BJ (cell line): ENCODE results near the gene PDZRN4. TPM values are rescaled to one million over a fixed set of nuclear protein-coding genes. Genes with fewer than 3 reads are reported as not detected.

Source experiments
- CTCF ChIA-PET: fragments of 350-600 bp; formaldehyde crosslinking; extraction: SDS; loops from one replicate; lab custom pipeline; 2021; ENCODE audit warnings: antibody characterized with exemption, inconsistent platforms; lab: Yijun Ruan, JAX
- POLR2A ChIA-PET: fragments of 300-600 bp; sonication (Branson Sonifier 250); formaldehyde crosslinking; extraction: SDS; loops from one replicate; lab custom pipeline; 2021; ENCODE audit warnings: antibody characterized with exemption; lab: Charles Lee
- DNase-seq: peaks from one replicate; pipeline ENCODE4 v3.0.0-alpha.2; 2011; ENCODE audit warnings: low read depth
- H3K27me3 ChIP-seq: 2 replicates; pipeline ENCODE4 v1.6.0; 2011; ENCODE audit warnings: low read length; ENCODE audit not compliant: control insufficient read depth, insufficient read depth
- H3K36me3 ChIP-seq: 2 replicates; pipeline ENCODE4 v1.5.1; 2011; ENCODE audit warnings: low read length; ENCODE audit not compliant: control insufficient read depth, insufficient read depth
- H3K4me3 ChIP-seq: 2 replicates; pipeline ENCODE4 v1.5.1; 2011; ENCODE audit warnings: low read depth, mild to moderate bottlenecking, control low read depth, low read length
- CTCF ChIP-seq: IDR thresholded peaks from 2 replicates; pipeline ENCODE4 v1.5.1; 2011; ENCODE audit warnings: low read depth, mild to moderate bottlenecking, control low read depth, inconsistent platforms, low read length, moderate library complexity; ENCODE audit not compliant: insufficient read depth
- polyA plus RNA-seq: library from polyadenylated mRNA; depleted of rRNA; stranded (reverse); fragments of >200 nt; gene quantifications from 2 replicates; pipeline ENCODE4 v1.2.3, GENCODE V29; 2011

Gene PDZRN4
- polyA plus RNA-seq, 1 experiment: not detected

- ChIA-PET CTCF (no interaction called here), POLR2A (no interaction called here)
- H3K4me3 ChIP-seq: no peak overlapping the region
- no peak for DNase-seq
- no peak for TF ChIP-seq CTCF
- no peaks in the 10 kb centered on the region for H3K36me3 ChIP-seq
- H3K27me3 ChIP-seq: no peaks in the 10 kb centered on the region
These were observed 35.5 kb downstream of the PDZRN4 start for GRCh38 chr12:41223600-41223999.

- ChIA-PET CTCF (no interaction called here), POLR2A (no interaction called here)
- no peaks in the 10 kb centered on the region for H3K27me3 ChIP-seq
- H3K36me3 ChIP-seq: no peaks in the 10 kb centered on the region
- DNase-seq: no peak
- TF ChIP-seq CTCF: no peak
- H3K4me3 ChIP-seq: no peak overlapping the region
These were observed 35.9 kb downstream of the PDZRN4 start for GRCh38 chr12:41224066-41224465.

- no peak for TF ChIP-seq CTCF
- H3K36me3 ChIP-seq: no peaks in the 10 kb centered on the region
- POLR2A ChIA-PET: no interaction called here
These were observed 37.1 kb downstream of the PDZRN4 start for GRCh38 chr12:41225179-41225578.

GRCh38 chr12:41228066-41228820 lies 40.1 kb downstream of the PDZRN4 start:
- ChIA-PET POLR2A (no interaction called here), CTCF (no interaction called here)
- no peaks in the 10 kb centered on the region for H3K27me3 ChIP-seq
- no peak for DNase-seq
- no peak for TF ChIP-seq CTCF
- no peak overlapping the region for H3K4me3 ChIP-seq
- H3K36me3 ChIP-seq: no peaks in the 10 kb centered on the region

More at GRCh38 chr12:41225179-41225578, 37.1 kb downstream of the PDZRN4 start:
- Histone ChIP-seq H3K4me3 (no peak overlapping the region), H3K27me3 (no peaks in the 10 kb centered on the region)
- CTCF ChIA-PET: interaction anchor here (0.6 kb wide), 1 partner anchor 12 kb away, joined by 3 read pairs; no protein-coding TSS in a partner anchor
- DNase-seq: no peak

- ChIA-PET CTCF (no interaction called here), POLR2A (no interaction called here)
- TF ChIP-seq CTCF: no peak
- no peak overlapping the region for H3K4me3 ChIP-seq
- H3K27me3 ChIP-seq: no peaks in the 10 kb centered on the region
- H3K36me3 ChIP-seq: no peaks in the 10 kb centered on the region
- DNase-seq: no peak
These were observed 42.6 kb downstream of the PDZRN4 start for GRCh38 chr12:41230756-41231155.
